GM12878 (cell line): ENCODE results near the gene AATF.

Experiments used
- CREM ChIP-seq: IDR thresholded peaks from 2 replicates; pipeline ENCODE4 v1.6.1; 2014; ENCODE audit warnings: antibody characterized with exemption, low read depth
- EP300 ChIP-seq, 2 experiments: fragments of 150-350 bp in 1 of 2; IDR thresholded peaks; 2 replicates each; pipeline ENCODE4 v1.6.1; 2011 to 2012; ENCODE audit warnings: low read depth in 2 of 2, low read length in 2 of 2, borderline replicate concordance in 1 of 2, improper control_type of control experiment in 1 of 2, inconsistent platforms in 1 of 2; ENCODE audit not compliant: control insufficient read depth in 1 of 2
- EZH2 ChIP-seq: IDR thresholded peaks from 2 replicates; pipeline ENCODE4 v1.6.1; 2012; ENCODE audit warnings: low read depth, mild to moderate bottlenecking, control low read depth, inconsistent platforms, low read length, borderline replicate concordance; ENCODE audit not compliant: control insufficient read depth
- IKZF2 ChIP-seq, 2 experiments: fragments of 450-650 bp; IDR thresholded peaks; 2 replicates each; pipeline ENCODE4 v1.6.1; 2017; ENCODE audit warnings: mild to moderate bottlenecking in 2 of 2, moderate library complexity in 2 of 2
- MYC ChIP-seq: IDR thresholded peaks from 2 replicates; pipeline ENCODE4 v1.6.1; 2011; ENCODE audit warnings: mild to moderate bottlenecking, low read length, moderate library complexity, inconsistent platforms; ENCODE audit not compliant: insufficient read depth, insufficient replicate concordance, insufficient read length, severe bottlenecking
- RBBP5 ChIP-seq: fragments of 200-600 bp; sonication (generic); conservative IDR thresholded peaks from 2 replicates; pipeline ENCODE4 v1.6.1; 2016
- REST ChIP-seq: IDR thresholded peaks from 2 replicates; pipeline ENCODE4 v1.6.1; 2012; ENCODE audit warnings: mild to moderate bottlenecking, low read depth, low read length
- SP1 ChIP-seq: IDR thresholded peaks from one replicate; pipeline ENCODE4 v1.6.1; 2011; ENCODE audit warnings: low read depth, low read length
- SRF ChIP-seq, 2 experiments: IDR thresholded peaks; 2 replicates each; pipeline ENCODE4 v1.6.1; 2011; ENCODE audit warnings: low read depth in 2 of 2, low read length in 2 of 2, mild to moderate bottlenecking in 1 of 2, moderate library complexity in 1 of 2
- TAF1 ChIP-seq: IDR thresholded peaks from 2 replicates; pipeline ENCODE4 v1.6.1; 2011; ENCODE audit warnings: mild to moderate bottlenecking, low read depth, low read length, borderline replicate concordance
- TCF7 ChIP-seq: IDR thresholded peaks from 2 replicates; pipeline ENCODE4 v1.6.1; 2014; ENCODE audit warnings: antibody characterized with exemption, borderline replicate concordance
- ZNF217 ChIP-seq: fragments of 450-650 bp; IDR thresholded peaks from 2 replicates; pipeline ENCODE4 v1.6.1; 2017; ENCODE audit warnings: antibody characterized with exemption, mild to moderate bottlenecking
- ZNF24 ChIP-seq: fragments of 450-650 bp; IDR thresholded peaks from 2 replicates; pipeline ENCODE4 v1.6.1; 2017; ENCODE audit warnings: antibody characterized with exemption, mild to moderate bottlenecking
- ZNF274 ChIP-seq: IDR thresholded peaks from one replicate; pipeline ENCODE4 v1.8.0; 2011; ENCODE audit not compliant: insufficient read length, insufficient read depth

GRCh38 chr17:37064206-37064605, 115.5 kb downstream of the AATF start:
- no peak for TF ChIP-seq SRF (IDR thresholded peaks at IDR 0.05; ENCODE audit: low read depth in 2 of 2, low read length in 2 of 2)
- TF ChIP-seq IKZF2 (IDR thresholded peaks at IDR 0.05), result no peak
- no peak for TF ChIP-seq SP1
- TF ChIP-seq CREM, result no peak
- no peak for TF ChIP-seq ZNF274
- no peak for TF ChIP-seq EZH2
- TF ChIP-seq TAF1, result no peak
- no peak for TF ChIP-seq ZNF217
- no peak for TF ChIP-seq MYC
- TF ChIP-seq TCF7, result no peak
- TF ChIP-seq EP300 (IDR thresholded peaks at IDR 0.05; ENCODE audit: borderline replicate concordance in 1 of 2, control insufficient read depth in 1 of 2, low read depth in 2 of 2, low read length in 2 of 2), result no peak
- no peak for TF ChIP-seq ZNF24
- TF ChIP-seq REST, result no peak
- TF ChIP-seq RBBP5, result no peak
